Measurements from ENCODE around the gene PAX2. TPM values are rescaled to one million over a fixed set of nuclear protein-coding genes. Genes with fewer than 3 reads are reported as not detected.
A peak's percentile ranks its signal among the peaks of the same experiment; 100 is the strongest.

The PAX2 gene
- total and polyA plus RNA-seq, 2 of the 8 experiments (the other 6 are each of a cell fraction or from before 2014, with no cell fraction given) = 0.02 TPM; not detected in 1

- TF ChIP-seq POLR2AphosphoS5 (IDR thresholded peaks at IDR 0.05; ENCODE audit: low read depth, low read length) = no peak
- TF ChIP-seq POLR2A (IDR thresholded peaks at IDR 0.05; ENCODE audit: control extremely low read depth in 1 of 2, low read depth in 2 of 2, low read length in 2 of 2) = no peak
- TF ChIP-seq BRCA1 (IDR thresholded peaks at IDR 0.05; ENCODE audit: low read depth, low read length) = no peak
- no peak for TF ChIP-seq CHD2 (IDR thresholded peaks at IDR 0.05; ENCODE audit: low read length)
- no peak for TF ChIP-seq MAX (IDR thresholded peaks at IDR 0.05)
- TF ChIP-seq TBP (IDR thresholded peaks at IDR 0.05; ENCODE audit: low read depth, low read length) = no peak
- no peak for TF ChIP-seq PHF8 (conservative IDR thresholded peaks at IDR 0.05; ENCODE audit: low read depth, low read length)
- no peak for TF ChIP-seq ASH2L (IDR thresholded peaks at IDR 0.05; ENCODE audit: low read length)
- TF ChIP-seq TAF7 (optimal IDR thresholded peaks at IDR 0.05; ENCODE audit: borderline replicate concordance, low read depth, low read length) = no peak
- no peak for TF ChIP-seq EGR1 (IDR thresholded peaks at IDR 0.05; ENCODE audit: borderline replicate concordance, low read depth, low read length)
- no peak for TF ChIP-seq JUND (IDR thresholded peaks at IDR 0.05; ENCODE audit: low read length)
- no peak for TF ChIP-seq RBBP5 (IDR thresholded peaks at IDR 0.05; ENCODE audit: borderline replicate concordance, low read depth, low read length)
- no peak overlapping the region for H4K8ac ChIP-seq (ENCODE audit: extremely low read depth, insufficient read depth, low read length)
- CTCF ChIA-PET (ENCODE audit: partially characterized antibody) = interaction anchor here (1.0 to 10.6 kb wide), 18 partner anchors 8 to 313 kb away, joined by 3 to 110 read pairs (median 7); no protein-coding TSS in a partner anchor
- H2BK20ac ChIP-seq (ENCODE audit: low read length) = peak overlapping the region; percentile 35; the same call in 1 of the 2 replicates
- no peaks in the 10 kb centered on the region for H3K79me1 ChIP-seq (ENCODE audit: low read depth, low read length)
- no peak overlapping the region for H2BK15ac ChIP-seq (ENCODE audit: low read length)
- no peaks in the 10 kb centered on the region for H3K36me3 ChIP-seq (ENCODE audit: control insufficient read depth in 2 of 4, insufficient read depth in 4 of 4, low read length in 3 of 4)
- no peak overlapping the region for H2AFZ ChIP-seq (ENCODE audit: low read length)
- H2BK12ac ChIP-seq (ENCODE audit: low read depth, low read length) = no peak overlapping the region
- no peaks in the 10 kb centered on the region for H3K79me2 ChIP-seq (ENCODE audit: control insufficient read depth in 1 of 2, insufficient read depth in 2 of 2, low read length in 2 of 2)
- H4K5ac ChIP-seq (ENCODE audit: insufficient read length, low read depth, low read length) = no peak overlapping the region
- no peak overlapping the region for H2BK5ac ChIP-seq (ENCODE audit: low read depth, low read length)
- H3K27me3 ChIP-seq (replicated peaks in 1 of 4; ENCODE audit: control insufficient read depth in 3 of 4, extremely low read depth in 1 of 4, insufficient read depth in 3 of 4, low read length in 3 of 4) = peaks cover 0 to 17% (median 9%) of the 10 kb centered on the region in 4 experiments; a peak in 6 of 7 replicates
- no peak overlapping the region for H3K4me2 ChIP-seq (ENCODE audit: insufficient read depth in 1 of 2, low read depth in 2 of 2, low read length in 2 of 2)
- no peak overlapping the region for H3K56ac ChIP-seq (replicated peaks; ENCODE audit: insufficient read length, low read depth, low read length)
- peaks cover 0 to 12% (median 7%) of the 10 kb centered on the region in 4 experiments; a peak in 5 of 7 replicates for H3K4me1 ChIP-seq (replicated peaks in 1 of 4; ENCODE audit: control insufficient read depth in 3 of 4, insufficient read depth in 4 of 4, low read length in 3 of 4)
- H4K20me1 ChIP-seq (replicated peaks in 1 of 2; ENCODE audit: control insufficient read depth in 1 of 2, insufficient read depth in 2 of 2, low read length in 2 of 2) = peaks cover 0 to 2% of the 10 kb centered on the region in 2 experiments
- H2AK5ac ChIP-seq (ENCODE audit: low read depth, low read length) = peak overlapping the region; percentile 69; the same call in 1 of the 2 replicates
- H3K27ac ChIP-seq (ENCODE audit: low read depth, low read length) = no peak overlapping the region
- no peak overlapping the region for H3K14ac ChIP-seq (ENCODE audit: insufficient read length)
- no peak for FAIRE-seq
- 69% methylated on average over 5 of the region's 5 CpGs; no CpG with 5 or more reads in 1 of the 2 experiments for WGBS, 2 experiments (ENCODE audit: extremely low coverage in 1 of 2, insufficient coverage in 1 of 2, insufficient read length in 1 of 2, insufficient replicate concordance in 2 of 2, low coverage in 1 of 2, low lambda C conversion rate in 2 of 2, missing lambda C conversion rate in 1 of 2)
- no peaks in the 10 kb centered on the region for H3K9me3 ChIP-seq (ENCODE audit: insufficient read depth in 2 of 2, low read depth in 1 of 2, low read length in 1 of 2)
- H3K4me3 ChIP-seq (ENCODE audit: extremely low read depth in 1 of 4, insufficient read depth in 2 of 4, low read depth in 3 of 4, low read length in 4 of 4) = no peak overlapping the region
- no peaks in the 10 kb centered on the region; the same call in 1 of the 2 replicates for H3K23me2 ChIP-seq (ENCODE audit: low read depth, low read length)
- no peak overlapping the region for H3K9ac ChIP-seq (replicated peaks in 1 of 4; ENCODE audit: extremely low read depth in 1 of 4, low read depth in 3 of 4, low read length in 3 of 4)
- H4K91ac ChIP-seq (replicated peaks; ENCODE audit: insufficient read length, low read length) = peak overlapping the region; percentile 49
- no peak overlapping the region for H3K18ac ChIP-seq (ENCODE audit: extremely low read depth, low read length)
- no peak for DNase-seq (ENCODE audit: low read depth in 1 of 2, low spot score in 2 of 2)
- POLR2A ChIA-PET (ENCODE audit: partially characterized antibody) = interaction anchor here (6.6 kb wide), 1 partner anchor 314 kb away, joined by 29 read pairs; no protein-coding TSS in a partner anchor
- H2BK120ac ChIP-seq (replicated peaks; ENCODE audit: low read depth, low read length) = no peak overlapping the region
- no peak overlapping the region for H3K23ac ChIP-seq (ENCODE audit: insufficient read length)
- no peak overlapping the region for H3K4ac ChIP-seq (replicated peaks; ENCODE audit: insufficient read length, low read depth, low read length)
These were observed 130.2 kb downstream of the PAX2 start for GRCh38 chr10:100875484-100876166.

All from H1 (cell line).